GM12891 (cell line): ENCODE data around the gene WAS.

Source experiments
- POLR2A ChIP-seq: IDR thresholded peaks from 2 replicates; pipeline ENCODE4 v1.6.1; 2011; ENCODE audit warnings: low read depth, low read length, control low read depth
- POLR2AphosphoS5 ChIP-seq: IDR thresholded peaks from 2 replicates; pipeline ENCODE4 v1.6.1; 2011; ENCODE audit warnings: low read depth, low read length, control low read depth

DNA sequence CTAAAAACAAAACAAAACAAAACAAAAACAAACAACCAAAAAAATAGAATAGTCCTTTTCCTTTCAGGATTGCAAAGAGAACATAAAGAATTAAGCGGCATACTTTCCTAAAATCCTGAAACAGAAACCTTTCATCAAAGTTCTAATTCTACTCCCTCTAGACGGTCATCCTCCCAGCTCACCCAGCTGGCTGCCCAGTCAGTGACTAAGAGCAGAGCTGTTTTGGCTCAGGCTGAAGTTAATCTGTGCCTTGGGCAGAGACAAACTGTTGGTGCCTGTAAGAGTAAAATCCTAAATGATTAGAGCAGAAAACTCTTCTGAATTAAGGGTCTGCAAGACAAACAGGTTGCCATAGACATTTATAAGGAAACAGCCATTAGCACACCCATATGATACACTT, 17.6 kb upstream of the WAS start:
- TF ChIP-seq POLR2A: no peak
- no peak for TF ChIP-seq POLR2AphosphoS5
